SK-N-SH (cell line): ENCODE results near the gene EPOP.

Experiments
- EP300 ChIP-seq, 2 experiments: IDR thresholded peaks; 2 replicates each; pipeline versions ENCODE4 v1.4.0 to v1.6.1; 2012; ENCODE audit warnings: borderline replicate concordance in 1 of 2, low read depth in 1 of 2, low read length in 1 of 2
- FOSL2 ChIP-seq: IDR thresholded peaks from 2 replicates; pipeline ENCODE4 v1.4.0; 2012; ENCODE audit warnings: low read depth, mild to moderate bottlenecking, moderate library complexity, borderline replicate concordance
- FOXJ3 ChIP-seq: sonication (generic); formaldehyde crosslinking; IDR thresholded peaks from 2 replicates; pipeline ENCODE4 v1.5.1; 2020; ENCODE audit warnings: mild to moderate bottlenecking, missing genetic modification reagents
- SIN3A ChIP-seq: IDR thresholded peaks from 2 replicates; pipeline ENCODE4 v1.6.1; 2012; ENCODE audit warnings: low read depth, mild to moderate bottlenecking, low read length, moderate library complexity, borderline replicate concordance
- TF ChIP-seq, protein P1 (sequence below): fragments of 200-600 bp; sonication (generic); IDR thresholded peaks from 2 replicates; pipeline ENCODE4 v1.6.1; 2017; ENCODE audit warnings: antibody characterized with exemption, mild to moderate bottlenecking, moderate library complexity

DNA sequence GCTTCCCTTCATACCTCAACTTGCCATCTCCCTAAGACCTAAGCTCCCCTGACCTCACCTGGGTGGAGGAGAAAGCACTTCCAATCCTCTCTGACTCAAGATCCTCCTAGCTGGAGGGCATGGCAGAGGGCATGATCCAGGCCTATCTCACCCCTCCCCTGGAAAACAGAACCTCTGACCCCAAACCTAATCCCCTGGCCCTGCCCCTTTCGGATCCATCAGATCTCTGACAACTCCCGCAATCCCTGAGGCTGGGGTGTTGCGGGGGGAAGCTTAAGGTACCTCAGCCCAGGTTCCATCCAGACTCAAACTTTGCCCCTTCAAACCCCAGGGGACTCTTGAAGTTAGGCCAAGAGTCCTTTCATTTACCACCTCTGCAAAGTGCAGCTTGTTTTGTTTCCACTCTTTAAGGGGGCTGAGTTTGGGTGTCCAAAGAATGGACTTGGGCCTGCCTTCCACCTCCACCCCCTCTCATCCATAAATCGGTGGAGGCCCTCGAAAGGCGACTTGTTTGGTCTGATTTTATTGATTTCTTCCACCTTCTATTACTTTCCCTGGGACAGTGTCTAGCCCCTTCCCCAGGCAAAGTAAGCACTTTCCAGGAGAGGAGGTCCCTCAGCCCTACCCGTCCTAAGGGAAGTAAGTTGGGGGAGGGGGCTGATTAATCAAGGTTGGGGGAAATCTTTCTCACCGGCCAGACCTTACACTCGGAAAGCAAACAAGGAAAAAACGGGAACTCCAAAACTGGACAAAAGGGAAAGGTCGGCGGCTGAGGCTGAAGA lies 2.6 kb downstream of the EPOP start:
- TF ChIP-seq, protein P1, sequence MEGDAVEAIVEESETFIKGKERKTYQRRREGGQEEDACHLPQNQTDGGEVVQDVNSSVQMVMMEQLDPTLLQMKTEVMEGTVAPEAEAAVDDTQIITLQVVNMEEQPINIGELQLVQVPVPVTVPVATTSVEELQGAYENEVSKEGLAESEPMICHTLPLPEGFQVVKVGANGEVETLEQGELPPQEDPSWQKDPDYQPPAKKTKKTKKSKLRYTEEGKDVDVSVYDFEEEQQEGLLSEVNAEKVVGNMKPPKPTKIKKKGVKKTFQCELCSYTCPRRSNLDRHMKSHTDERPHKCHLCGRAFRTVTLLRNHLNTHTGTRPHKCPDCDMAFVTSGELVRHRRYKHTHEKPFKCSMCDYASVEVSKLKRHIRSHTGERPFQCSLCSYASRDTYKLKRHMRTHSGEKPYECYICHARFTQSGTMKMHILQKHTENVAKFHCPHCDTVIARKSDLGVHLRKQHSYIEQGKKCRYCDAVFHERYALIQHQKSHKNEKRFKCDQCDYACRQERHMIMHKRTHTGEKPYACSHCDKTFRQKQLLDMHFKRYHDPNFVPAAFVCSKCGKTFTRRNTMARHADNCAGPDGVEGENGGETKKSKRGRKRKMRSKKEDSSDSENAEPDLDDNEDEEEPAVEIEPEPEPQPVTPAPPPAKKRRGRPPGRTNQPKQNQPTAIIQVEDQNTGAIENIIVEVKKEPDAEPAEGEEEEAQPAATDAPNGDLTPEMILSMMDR: no peak
- TF ChIP-seq FOSL2: no peak
- no peak for TF ChIP-seq EP300 (IDR thresholded peaks at IDR 0.05; ENCODE audit: borderline replicate concordance in 1 of 2, low read depth in 1 of 2, low read length in 1 of 2)
- TF ChIP-seq SIN3A: no peak
- TF ChIP-seq FOXJ3: no peak
